Ovary (tissue), 9 donors: ENCODE data around the gene CRYZL1. TPM values are rescaled to one million over a fixed set of nuclear protein-coding genes. Genes with fewer than 3 reads are reported as not detected.

Source experiments
- DNase-seq, 5 donors: peaks; one replicate each; pipeline ENCODE4 v3.0.0-alpha.2; 2019 to 2020
- H3K27ac ChIP-seq, 2 donors: fragments of 200-600 bp; one replicate each; pipeline versions ENCODE4 v1.5.1 to v1.8.0; 2019 to 2022
- H3K27me3 ChIP-seq: fragments of 200-600 bp; one replicate; pipeline ENCODE4 v1.8.0; 2022
- H3K36me3 ChIP-seq: fragments of 200-600 bp; sonication (generic); one replicate; pipeline ENCODE4 v1.5.1; 2019
- H3K4me1 ChIP-seq: one replicate; pipeline ENCODE4 v1.8.1; 2013; ENCODE audit warnings: mild to moderate bottlenecking, moderate library complexity; ENCODE audit not compliant: insufficient read depth
- H3K4me3 ChIP-seq: fragments of 200-600 bp; sonication (generic); one replicate; pipeline ENCODE4 v1.5.1; 2017
- H3K9me3 ChIP-seq, 2 donors: fragments of 200-600 bp in 1 of 2; sonication (generic) in 1 of 2; one replicate each; pipeline versions ENCODE4 v1.5.1 to v1.8.1; 2013 to 2019; ENCODE audit warnings: mild to moderate bottlenecking in 1 of 2, moderate library complexity in 1 of 2
- EP300 ChIP-seq: sonication (generic); formaldehyde crosslinking; IDR thresholded peaks from one replicate; pipeline ENCODE4 v1.6.1; 2017; ENCODE audit warnings: antibody characterized with exemption
- POLR2A ChIP-seq: fragments of 450-650 bp; IDR thresholded peaks from one replicate; pipeline ENCODE4 v1.6.1; 2017; ENCODE audit warnings: antibody characterized with exemption, mild to moderate bottlenecking, moderate library complexity
- WGBS, 3 donors: extraction: QIAGEN DNeasy Blood & Tissue Kit in 1 of 3; methylation state at CpG; one replicate each; pipeline versions ENCODE4 v1.1.5 to v1.1.7; 2013 to 2017; 5-methylcytosine and 5-hydroxymethylcytosine counted together
- intact Hi-C, 4 donors: fragments of 100-400 bp; cut with DNase I; formaldehyde crosslinking; loops; one replicate each; pipeline versions ENCODE4 v1.11.0 to v1.15.1; 2022 to 2023
- polyA plus RNA-seq, 2 donors: library from polyadenylated mRNA; stranded (reverse); fragments of 200-250 nt in 1 of 2; fragments of 350-450 nt in 1 of 2; fragmentation: Illumina TruSeq in 1 of 2; extraction: RNeasy Lipid Tissue Mini Kit (QIAGEN cat#74804) in 1 of 2; gene quantifications; one replicate each; pipeline ENCODE4 v1.2.3, GENCODE V29; 2013 to 2014
- total RNA-seq, 7 donors: library from RNA; depleted of rRNA in 2 of 7; stranded (reverse); fragments of >200 nt in 2 of 7; fragmentation: NEBNext Ultra II Directional in 3 of 7; extraction: Animal tissue kit (Norgen Biotek cat#: 25700) in 3 of 7; gene quantifications; one replicate each; pipeline versions ENCODE4 v1.1.0 to v1.2.4, GENCODE V29; 2016 to 2023
- TF ChIP-seq, protein P1 (sequence below), 3 donors: fragments of 450-650 bp in 2 of 3; fragments of 200-600 bp in 1 of 3; IDR thresholded peaks; one replicate each; pipeline versions ENCODE4 v1.5.1 to v1.8.0; 2016 to 2022; ENCODE audit warnings: antibody characterized with exemption in 3 of 3, mild to moderate bottlenecking in 1 of 3
- donor health status: DM: no; HTN: no; CAD: no; lungs with moderate emphysema.
- donor health status: DM: no; HTN: no; CAD: no.
- donor health status: Bipolar disorder and iron deficiency.
- donor health status: DM: yes; HTN: yes; CAD: no.
- donor health status: DM: no; HTN: no; CAD: no.
- donor health status: DM: yes; HTN: yes; CAD: no.

Gene CRYZL1
- total and polyA plus RNA-seq, 9 donors: 27.0 to 59.6 (median 45.9) TPM

DNA sequence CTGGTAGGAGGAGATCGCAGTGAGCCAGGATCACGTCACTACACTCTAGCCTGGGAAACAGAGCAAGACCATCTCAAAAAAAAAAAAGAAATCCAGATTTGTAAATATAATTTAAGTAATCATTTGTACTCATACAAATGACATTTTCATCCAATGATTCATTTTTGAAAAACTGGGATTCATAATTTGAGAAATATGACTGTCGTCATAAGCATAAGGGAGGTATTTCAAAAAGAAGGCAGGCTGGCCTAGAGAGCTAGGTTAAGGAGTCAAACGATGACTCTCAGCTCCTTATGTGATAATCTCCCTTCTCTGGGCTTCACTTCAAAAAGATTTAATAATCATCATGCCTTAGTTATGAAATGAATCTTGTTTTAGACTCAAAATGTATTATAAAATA lies 101.9 kb downstream of the CRYZL1 start:
- H3K27me3 ChIP-seq: no peaks in the 10 kb centered on the region
- H3K4me3 ChIP-seq: no peak overlapping the region
- TF ChIP-seq, protein P1, sequence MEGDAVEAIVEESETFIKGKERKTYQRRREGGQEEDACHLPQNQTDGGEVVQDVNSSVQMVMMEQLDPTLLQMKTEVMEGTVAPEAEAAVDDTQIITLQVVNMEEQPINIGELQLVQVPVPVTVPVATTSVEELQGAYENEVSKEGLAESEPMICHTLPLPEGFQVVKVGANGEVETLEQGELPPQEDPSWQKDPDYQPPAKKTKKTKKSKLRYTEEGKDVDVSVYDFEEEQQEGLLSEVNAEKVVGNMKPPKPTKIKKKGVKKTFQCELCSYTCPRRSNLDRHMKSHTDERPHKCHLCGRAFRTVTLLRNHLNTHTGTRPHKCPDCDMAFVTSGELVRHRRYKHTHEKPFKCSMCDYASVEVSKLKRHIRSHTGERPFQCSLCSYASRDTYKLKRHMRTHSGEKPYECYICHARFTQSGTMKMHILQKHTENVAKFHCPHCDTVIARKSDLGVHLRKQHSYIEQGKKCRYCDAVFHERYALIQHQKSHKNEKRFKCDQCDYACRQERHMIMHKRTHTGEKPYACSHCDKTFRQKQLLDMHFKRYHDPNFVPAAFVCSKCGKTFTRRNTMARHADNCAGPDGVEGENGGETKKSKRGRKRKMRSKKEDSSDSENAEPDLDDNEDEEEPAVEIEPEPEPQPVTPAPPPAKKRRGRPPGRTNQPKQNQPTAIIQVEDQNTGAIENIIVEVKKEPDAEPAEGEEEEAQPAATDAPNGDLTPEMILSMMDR (IDR thresholded peaks at IDR 0.05): no peak
- TF ChIP-seq EP300 (no peak), POLR2A (no peak)
- peaks cover 4% of the 10 kb centered on the region for H3K4me1 ChIP-seq
- H3K9me3 ChIP-seq: no peaks in the 10 kb centered on the region
- WGBS, 3 donors: 73 to 80% (median 78%) methylated on average over 4 of the region's 4 CpGs
- no peak for DNase-seq
- no peaks in the 10 kb centered on the region for H3K36me3 ChIP-seq
- H3K27ac ChIP-seq: no peak overlapping the region
- intact Hi-C loops: loop anchor here in 1 of 4 donors (5.0 kb wide), 1 partner anchor 103 kb away; the partner anchor contains the start of genes CRYZL1 and ITSN1

Other genes with a start within 250 kb of the CRYZL1 start
- gene IFNGR2, start 238.3 kb downstream of the CRYZL1 start, total RNA-seq: 10 to 100 TPM; 39.6 to 54.5 (median 46.7) TPM
- gene IFNGR2, start 238.3 kb downstream of the CRYZL1 start, polyA plus RNA-seq: 100 to 1,000 TPM in 1 of 2 donors, 10 to 100 TPM in 1; 43.7 to 125 TPM
- 100 to 1,000 TPM in 1 of 7 donors, 10 to 100 TPM in 6; 58.9 to 122 (median 81.1) TPM for gene TMEM50B, start 161.8 kb downstream of the CRYZL1 start, total RNA-seq
- gene TMEM50B, start 161.8 kb downstream of the CRYZL1 start, polyA plus RNA-seq: 10 to 100 TPM; 50.1 to 75.4 TPM
- 1 to 10 TPM in 4 of 7 donors, under 1 TPM in 3; 0.34 to 1.7 (median 1.2) TPM for gene DNAJC28, start 150.0 kb downstream of the CRYZL1 start, total RNA-seq
- 1 to 10 TPM in 1 of 2 donors, under 1 TPM in 1; 0.62 to 2.6 TPM for gene DNAJC28, start 150.0 kb downstream of the CRYZL1 start, polyA plus RNA-seq
- gene GART, start 99.6 kb downstream of the CRYZL1 start, total RNA-seq: 10 to 100 TPM; 41.0 to 84.4 (median 51.9) TPM
- 10 to 100 TPM; 17.5 to 57.5 TPM for gene GART, start 99.6 kb downstream of the CRYZL1 start, polyA plus RNA-seq
- 100 to 1,000 TPM; 216 to 351 (median 271) TPM for gene SON, start 98.7 kb downstream of the CRYZL1 start, total RNA-seq
- gene SON, start 98.7 kb downstream of the CRYZL1 start, polyA plus RNA-seq: 100 to 1,000 TPM; 107 to 263 TPM
- gene DONSON, start 53.1 kb downstream of the CRYZL1 start, total RNA-seq: 10 to 100 TPM in 4 of 7 donors, 1 to 10 TPM in 3; 5.1 to 14.1 (median 10.3) TPM
- 10 to 100 TPM in 1 of 2 donors, 1 to 10 TPM in 1; 9.1 to 12.1 TPM for gene DONSON, start 53.1 kb downstream of the CRYZL1 start, polyA plus RNA-seq
- gene ITSN1, start 760 bp upstream of the CRYZL1 start, total RNA-seq: 10 to 100 TPM; 28.3 to 51.9 (median 36.4) TPM
- 10 to 100 TPM; 22.6 to 61.3 TPM for gene ITSN1, start 760 bp upstream of the CRYZL1 start, polyA plus RNA-seq